Measurements from ENCODE around the gene PCBP1. TPM values are rescaled to one million over a fixed set of nuclear protein-coding genes. Genes with fewer than 3 reads are reported as not detected.
"Not testable (repeated sequence)": the region's sequence is repeated elsewhere in the genome, so short reads cannot be mapped to it uniquely, and the experiment has no call there.

PCBP1 gene
- total RNA-seq, 8 experiments from 2014 or later, result 47.0 to 261 (median 104) TPM

- Histone ChIP-seq H3K4me1 (replicated peaks in 1 of 2) (peaks cover 0 to 8% of the 10 kb centered on the region in 2 donors), H3K4me3 (no peak overlapping the region), H3K27ac (no peak overlapping the region)
- in situ Hi-C loops (cut with MboI; ENCODE audit: low pct_unique_long_range_greater_than_20kb in 2 of 9, low sequenced_read_pairs in 9 of 9, unreplicated experiment in 9 of 9), result no loop called here
- WGBS, 10 experiments, result 80 to 100% (median 100%) methylated on average over 1 to 4 of the region's 5 CpGs; no CpG with 5 or more reads in 5 of the 10 experiments
- no peak for ATAC-seq (replicated peaks in 6 of 8)
Observed at GRCh38 chr2:70094171-70094977, 7.1 kb downstream of the PCBP1 start.

DNA sequence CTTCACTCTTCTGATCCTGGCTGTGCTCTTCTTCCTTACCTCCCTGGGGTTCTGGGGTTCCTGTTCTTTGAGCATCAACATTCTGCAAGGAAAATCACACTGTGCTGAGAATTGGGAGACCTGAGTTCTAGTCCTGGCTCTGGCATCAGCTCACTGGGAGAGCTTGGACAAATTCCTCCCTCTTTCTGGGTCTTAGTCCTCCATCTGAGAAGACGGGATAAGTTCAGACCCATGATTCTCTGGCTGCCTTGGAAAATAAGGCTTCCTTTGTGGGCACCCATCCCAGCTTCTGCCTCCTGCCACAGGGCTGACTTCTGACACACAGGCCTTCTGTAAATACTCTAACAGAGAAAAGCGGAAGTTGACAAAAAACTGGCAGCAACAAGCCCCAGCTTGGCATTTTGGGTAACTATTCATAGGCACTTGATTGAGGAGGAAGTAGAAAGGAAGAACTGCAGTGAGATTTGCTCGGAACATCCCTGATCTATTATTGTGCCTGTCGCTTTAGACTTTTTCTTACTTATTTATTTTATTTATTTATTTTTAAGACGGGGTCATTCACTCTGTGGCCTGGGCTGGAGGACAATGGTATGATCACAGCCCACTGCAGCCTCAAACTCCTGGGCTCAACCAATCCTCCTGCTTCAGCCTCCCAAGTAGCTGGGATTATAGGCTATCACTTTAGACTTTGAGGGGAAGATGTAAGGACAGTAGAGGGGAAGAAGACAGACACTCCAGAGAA is 7.9 kb downstream of the PCBP1 start:
- H3K27ac ChIP-seq, result no peak overlapping the region
- H3K4me1 ChIP-seq (replicated peaks in 1 of 2), result peaks cover 0 to 3% of the 10 kb centered on the region in 2 donors
- in situ Hi-C loops (cut with MboI; ENCODE audit: low pct_unique_long_range_greater_than_20kb in 2 of 9, low sequenced_read_pairs in 9 of 9, unreplicated experiment in 9 of 9), result no loop called here
- peak in 2 of 8 experiments; percentile 25 to 61 for ATAC-seq (replicated peaks in 6 of 8)
- H3K4me3 ChIP-seq, result no peak overlapping the region
- 24 to 100% (median 82%) methylated on average over 1 to 5 of the region's 5 CpGs for WGBS, 10 experiments

- 86 to 100% (median 93%) methylated on average over 1 to 11 of the region's 16 CpGs for WGBS, 10 experiments
- H3K27ac ChIP-seq, result no peak overlapping the region
- in situ Hi-C loops (cut with MboI; ENCODE audit: low pct_unique_long_range_greater_than_20kb in 2 of 9, low sequenced_read_pairs in 9 of 9, unreplicated experiment in 9 of 9), result no loop called here
Observed at GRCh38 chr2:70095720-70096670, 8.7 kb downstream of the PCBP1 start.

GRCh38 chr2:70098032-70098431 is 10.8 kb downstream of the PCBP1 start:
- in situ Hi-C loops (cut with MboI; ENCODE audit: low pct_unique_long_range_greater_than_20kb in 2 of 9, low sequenced_read_pairs in 9 of 9, unreplicated experiment in 9 of 9), result no loop called here
- whole genome bisulfite sequencing, 10 experiments, result 80 to 100% (median 86%) methylated on average over 1 to 4 of the region's 4 CpGs; no CpG with 5 or more reads in 3 of the 10 experiments
- ATAC-seq (replicated peaks in 6 of 8), result no peak
- Histone ChIP-seq H3K27ac (no peak overlapping the region), H3K4me3 (no peak overlapping the region), H3K4me1 (replicated peaks in 1 of 2) (no peaks in the 10 kb centered on the region)

More at GRCh38 chr2:70095720-70096670, 8.7 kb downstream of the PCBP1 start:
- Histone ChIP-seq H3K4me1 (replicated peaks in 1 of 2) (no peaks in the 10 kb centered on the region), H3K4me3 (no peak overlapping the region)
- no peak for ATAC-seq (replicated peaks in 6 of 8)

GRCh38 chr2:70099270-70099669 is 12.0 kb downstream of the PCBP1 start:
- WGBS, 10 experiments, result 80 to 100% (median 100%) methylated on average over 2 of the region's 2 CpGs; no CpG with 5 or more reads in 3 of the 10 experiments
- peaks cover 4 to 8% of the 10 kb centered on the region in 2 donors for H3K4me1 ChIP-seq (replicated peaks in 1 of 2)
- no peak overlapping the region for H3K27ac ChIP-seq
- in situ Hi-C loops (cut with MboI; ENCODE audit: low pct_unique_long_range_greater_than_20kb in 2 of 9, low sequenced_read_pairs in 9 of 9, unreplicated experiment in 9 of 9), result no loop called here
- no peak overlapping the region for H3K4me3 ChIP-seq
- ATAC-seq (replicated peaks in 6 of 8), result no peak

- no peak for ATAC-seq (replicated peaks in 6 of 8)
- WGBS, 10 experiments, result 80 to 100% (median 100%) methylated on average over 1 to 6 of the region's 6 CpGs; no CpG with 5 or more reads in 3 of the 10 experiments
- in situ Hi-C loops (cut with MboI; ENCODE audit: low pct_unique_long_range_greater_than_20kb in 2 of 9, low sequenced_read_pairs in 9 of 9, unreplicated experiment in 9 of 9), result no loop called here
- H3K4me1 ChIP-seq (replicated peaks in 1 of 2), result peaks cover 4 to 14% of the 10 kb centered on the region in 2 donors
- H3K4me3 ChIP-seq, result no peak overlapping the region
- no peak overlapping the region for H3K27ac ChIP-seq
Observed at GRCh38 chr2:70101174-70101573, 13.9 kb downstream of the PCBP1 start.

- WGBS, 10 experiments, result 61 to 98% (median 91%) methylated on average over 2 to 11 of the region's 11 CpGs; no CpG with 5 or more reads in 3 of the 10 experiments
- H3K4me1 ChIP-seq (replicated peaks in 1 of 2), result peaks cover 4 to 14% of the 10 kb centered on the region in 2 donors
Observed at GRCh38 chr2:70101686-70102085, 14.4 kb downstream of the PCBP1 start.

GRCh38 chr2:70102323-70102905 is 15.1 kb downstream of the PCBP1 start:
- 89 to 100% (median 93%) methylated on average over 4 to 12 of the region's 29 CpGs; no CpG with 5 or more reads in 5 of the 10 experiments for WGBS, 10 experiments
- in situ Hi-C loops (cut with MboI; ENCODE audit: low pct_unique_long_range_greater_than_20kb in 2 of 9, low sequenced_read_pairs in 9 of 9, unreplicated experiment in 9 of 9); ATAC-seq (replicated peaks in 6 of 8); H3K27ac ChIP-seq; H3K4me3 ChIP-seq: not testable (repeated sequence)
- peaks cover 4 to 14% of the 10 kb centered on the region in 2 donors for H3K4me1 ChIP-seq (replicated peaks in 1 of 2)

More at GRCh38 chr2:70101686-70102085, 14.4 kb downstream of the PCBP1 start:
- H3K4me3 ChIP-seq; H3K27ac ChIP-seq; in situ Hi-C loops (cut with MboI; ENCODE audit: low pct_unique_long_range_greater_than_20kb in 2 of 9, low sequenced_read_pairs in 9 of 9, unreplicated experiment in 9 of 9); ATAC-seq (replicated peaks in 6 of 8): not testable (repeated sequence)

GRCh38 chr2:70103531-70104061 is 16.3 kb downstream of the PCBP1 start:
- Histone ChIP-seq H3K4me1 (replicated peaks in 1 of 2) (peaks cover 14 to 23% of the 10 kb centered on the region in 2 donors), H3K4me3 (no peak overlapping the region), H3K27ac (no peak overlapping the region)
- no peak for ATAC-seq (replicated peaks in 6 of 8)
- in situ Hi-C loops (cut with MboI; ENCODE audit: low pct_unique_long_range_greater_than_20kb in 2 of 9, low sequenced_read_pairs in 9 of 9, unreplicated experiment in 9 of 9), result no loop called here
- WGBS, 10 experiments, result 90 to 100% (median 100%) methylated on average over 1 to 5 of the region's 5 CpGs; no CpG with 5 or more reads in 3 of the 10 experiments

DNA sequence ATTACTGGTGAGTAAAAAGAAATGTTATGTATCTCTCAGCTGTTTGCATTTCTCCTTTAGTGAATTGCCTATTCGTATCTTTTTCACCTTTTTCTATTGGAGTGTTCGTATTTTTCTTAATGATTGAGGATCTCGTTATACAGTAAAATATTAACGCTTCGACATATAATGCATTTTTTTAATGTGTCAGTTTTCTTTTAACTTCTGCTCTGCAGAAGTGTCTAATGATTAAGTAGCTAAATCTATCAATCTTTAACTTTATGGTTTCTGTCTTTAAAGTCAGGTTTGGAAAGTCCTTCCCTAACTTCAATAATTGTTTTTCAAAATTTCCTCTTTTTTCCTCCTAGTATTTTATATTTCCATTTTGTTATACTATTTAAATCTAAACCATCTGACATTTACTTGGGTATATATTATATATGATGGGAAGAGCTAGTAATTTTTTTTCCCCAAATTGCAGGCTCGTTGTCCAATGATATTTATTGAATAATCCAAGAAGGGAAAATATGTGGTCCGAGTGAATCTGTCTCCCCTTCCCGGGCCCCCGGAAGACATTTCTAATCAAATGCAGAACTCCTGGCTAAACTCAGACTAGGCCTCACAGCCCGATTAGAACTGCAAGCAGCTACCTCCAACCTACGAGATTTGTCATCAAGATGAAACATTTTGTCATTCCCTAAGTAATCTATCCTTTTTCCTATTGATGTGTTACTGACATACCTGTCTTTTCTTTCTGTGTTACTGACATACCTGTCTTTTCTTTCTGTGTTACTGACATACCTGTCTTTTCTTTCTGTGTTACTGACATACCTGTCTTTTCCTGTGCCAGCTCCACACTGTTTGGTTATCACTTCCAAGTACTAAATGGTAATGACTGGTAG is 17.2 kb downstream of the PCBP1 start:
- peak; percentile 48 to 61 (median 56) for ATAC-seq (replicated peaks in 6 of 8)
- Histone ChIP-seq H3K4me1 (replicated peaks in 1 of 2) (peaks cover 23 to 30% of the 10 kb centered on the region in 2 donors), H3K4me3 (peak overlapping the region; percentile 6 to 30 (median 19)), H3K27ac (peak overlapping the region; percentile 51 to 58)
- 21 to 100% (median 49%) methylated on average over 1 to 11 of the region's 11 CpGs for WGBS, 10 experiments
- in situ Hi-C loops (cut with MboI; ENCODE audit: low pct_unique_long_range_greater_than_20kb in 2 of 9, low sequenced_read_pairs in 9 of 9, unreplicated experiment in 9 of 9), result no loop called here

DNA sequence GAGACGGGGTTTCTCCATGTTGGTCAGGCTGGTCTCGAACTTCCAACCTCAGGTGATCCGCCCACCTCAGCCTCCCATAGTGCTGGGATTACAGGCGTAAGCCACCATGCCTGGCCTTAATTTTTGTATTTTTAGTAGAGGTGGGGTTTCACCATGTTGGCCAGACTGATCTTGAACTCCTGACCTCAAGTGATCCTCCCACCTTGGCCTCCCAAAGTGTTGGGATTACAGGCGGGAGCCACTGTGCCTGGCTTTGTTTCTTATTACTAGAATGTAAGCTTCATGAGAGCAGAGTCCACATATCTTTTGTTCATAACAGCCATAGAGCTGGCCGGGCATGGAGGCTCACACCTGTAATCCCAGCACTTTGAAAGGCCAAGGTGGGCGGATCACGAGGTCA is 18.9 kb downstream of the PCBP1 start:
- ATAC-seq (replicated peaks in 6 of 8); in situ Hi-C loops (cut with MboI; ENCODE audit: low pct_unique_long_range_greater_than_20kb in 2 of 9, low sequenced_read_pairs in 9 of 9, unreplicated experiment in 9 of 9); H3K4me3 ChIP-seq; H3K27ac ChIP-seq: not testable (repeated sequence)
- WGBS, 10 experiments, result 91 to 100% (median 98%) methylated on average over 2 to 4 of the region's 8 CpGs; no CpG with 5 or more reads in 4 of the 10 experiments
- H3K4me1 ChIP-seq (replicated peaks in 1 of 2), result peaks cover 27 to 30% of the 10 kb centered on the region in 2 donors
